Uterus (tissue), 2 donors: ENCODE results near the gene PEX16.

Source experiments
- POLR2A ChIP-seq, 2 donors: fragments of 450-650 bp; IDR thresholded peaks; one replicate each; pipeline ENCODE4 v1.6.1; 2016; ENCODE audit warnings: antibody characterized with exemption in 2 of 2, mild to moderate bottlenecking in 1 of 2, moderate library complexity in 1 of 2
- TF ChIP-seq, protein P1 (sequence below), 4 experiments: fragments of 200-600 bp in 2 of 4; fragments of 450-650 bp in 2 of 4; sonication (generic) in 2 of 4; IDR thresholded peaks; one replicate each; pipeline ENCODE4 v1.5.1; 2016 to 2019; ENCODE audit warnings: antibody characterized with exemption in 4 of 4, mild to moderate bottlenecking in 2 of 4, moderate library complexity in 1 of 4

DNA sequence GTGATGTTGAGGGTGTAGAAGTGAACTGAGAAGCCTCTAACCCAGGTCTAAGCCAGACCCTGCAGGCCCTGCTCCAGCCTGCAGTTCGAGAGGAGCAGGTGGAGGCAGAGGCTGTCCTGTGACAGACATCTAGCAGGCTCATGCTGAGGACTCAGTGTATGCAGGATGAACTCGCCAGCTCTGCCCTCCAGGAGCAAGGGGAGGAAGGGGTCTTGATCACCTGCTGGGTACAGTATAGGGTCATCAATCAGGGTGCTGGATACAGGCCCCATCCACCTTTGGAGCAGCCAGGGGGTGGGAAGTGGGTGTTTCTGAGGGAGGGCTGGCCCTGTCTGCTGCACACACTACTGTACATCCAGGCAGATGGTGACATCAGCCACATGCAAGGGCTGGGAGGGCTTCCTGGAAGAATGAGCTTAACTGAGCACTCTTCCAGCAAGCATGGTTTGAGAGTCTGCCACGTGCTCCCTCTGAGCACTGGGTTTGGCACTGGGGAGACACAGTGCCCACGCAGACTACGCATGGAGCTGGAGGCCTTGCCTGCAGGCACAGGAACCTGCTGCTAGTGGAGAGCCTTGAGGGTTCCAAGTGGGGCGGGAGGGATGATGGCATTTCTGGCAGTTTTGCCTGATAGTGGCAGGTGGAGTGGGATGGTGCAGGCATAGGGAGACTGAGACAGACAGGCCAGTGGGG is 23.0 kb downstream of the PEX16 start:
- TF ChIP-seq, protein P1, sequence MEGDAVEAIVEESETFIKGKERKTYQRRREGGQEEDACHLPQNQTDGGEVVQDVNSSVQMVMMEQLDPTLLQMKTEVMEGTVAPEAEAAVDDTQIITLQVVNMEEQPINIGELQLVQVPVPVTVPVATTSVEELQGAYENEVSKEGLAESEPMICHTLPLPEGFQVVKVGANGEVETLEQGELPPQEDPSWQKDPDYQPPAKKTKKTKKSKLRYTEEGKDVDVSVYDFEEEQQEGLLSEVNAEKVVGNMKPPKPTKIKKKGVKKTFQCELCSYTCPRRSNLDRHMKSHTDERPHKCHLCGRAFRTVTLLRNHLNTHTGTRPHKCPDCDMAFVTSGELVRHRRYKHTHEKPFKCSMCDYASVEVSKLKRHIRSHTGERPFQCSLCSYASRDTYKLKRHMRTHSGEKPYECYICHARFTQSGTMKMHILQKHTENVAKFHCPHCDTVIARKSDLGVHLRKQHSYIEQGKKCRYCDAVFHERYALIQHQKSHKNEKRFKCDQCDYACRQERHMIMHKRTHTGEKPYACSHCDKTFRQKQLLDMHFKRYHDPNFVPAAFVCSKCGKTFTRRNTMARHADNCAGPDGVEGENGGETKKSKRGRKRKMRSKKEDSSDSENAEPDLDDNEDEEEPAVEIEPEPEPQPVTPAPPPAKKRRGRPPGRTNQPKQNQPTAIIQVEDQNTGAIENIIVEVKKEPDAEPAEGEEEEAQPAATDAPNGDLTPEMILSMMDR (IDR thresholded peaks at IDR 0.05), result no peak
- TF ChIP-seq POLR2A (IDR thresholded peaks at IDR 0.05), result no peak
